ENCODE data around the gene LENEP. TPM values are rescaled to one million over a fixed set of nuclear protein-coding genes. Genes with fewer than 3 reads are reported as not detected.
"Not testable (repeated sequence)": the region's sequence is repeated elsewhere in the genome, so short reads cannot be mapped to it uniquely, and the experiment has no call there.

Gene LENEP
- total RNA-seq, 2 experiments from 2014 or later = 0.79 to 0.80 TPM

- Mint-ChIP-seq H3K27ac (no peak overlapping the region), H3K4me3 (no peak overlapping the region), H3K27me3 (no peaks in the 10 kb centered on the region), H3K4me1 (peaks cover 19% of the 10 kb centered on the region), H3K9me3 (ENCODE audit: low read depth) (no peaks in the 10 kb centered on the region), H3K36me3 (ENCODE audit: low read depth) (peaks cover 23% of the 10 kb centered on the region)
- no peak for ATAC-seq
- ChIA-PET POLR2A (interaction anchor here (0.7 kb wide), 1 partner anchor 9 kb away, joined by 3 read pairs; no protein-coding TSS in a partner anchor), CTCF (interaction anchor here (1.0 to 2.2 kb wide), 5 partner anchors 10 to 52 kb away, joined by 3 to 9 read pairs (median 3); partner anchors contain the start of gene PYGO2)
- intact Hi-C loops (cut with DNase I, micrococcal nuclease) = no loop called here
- DNase-seq = peak; percentile 32
These were observed 5.1 kb upstream of the LENEP start for GRCh38 chr1:154988058-154988954.

GRCh38 chr1:154989195-154989860 lies 4.1 kb upstream of the LENEP start:
- Mint-ChIP-seq H3K9me3 (ENCODE audit: low read depth) (no peaks in the 10 kb centered on the region), H3K4me3 (no peak overlapping the region), H3K27me3 (no peaks in the 10 kb centered on the region), H3K36me3 (ENCODE audit: low read depth) (peaks cover 23% of the 10 kb centered on the region), H3K4me1 (peaks cover 15% of the 10 kb centered on the region), H3K27ac (no peak overlapping the region)
- ChIA-PET CTCF (interaction anchor here (1.0 to 2.2 kb wide), 2 partner anchors 9 to 27 kb away, joined by 3 to 9 read pairs; no protein-coding TSS in a partner anchor), POLR2A (no interaction called here)
- no peak for ATAC-seq
- no peak for DNase-seq
- intact Hi-C loops (cut with DNase I, micrococcal nuclease) = no loop called here

GRCh38 chr1:154990276-154990675 lies 3.1 kb upstream of the LENEP start:
- H3K4me3 Mint-ChIP-seq = no peak overlapping the region
- H3K27me3 Mint-ChIP-seq = no peaks in the 10 kb centered on the region
- intact Hi-C loops (cut with DNase I, micrococcal nuclease) = no loop called here
- ATAC-seq (no peak), DNase-seq (no peak)
- no peaks in the 10 kb centered on the region for H3K9me3 Mint-ChIP-seq (ENCODE audit: low read depth)
- H3K27ac Mint-ChIP-seq = no peak overlapping the region
- peaks cover 9% of the 10 kb centered on the region for H3K4me1 Mint-ChIP-seq
- ChIA-PET CTCF (no interaction called here), POLR2A (interaction anchor here (0.6 kb wide), 1 partner anchor 234 kb away, joined by 3 read pairs; no protein-coding TSS in a partner anchor)
- peaks cover 20% of the 10 kb centered on the region for H3K36me3 Mint-ChIP-seq (ENCODE audit: low read depth)

GRCh38 chr1:154992721-154993571 lies 440 bp upstream of the LENEP start:
- H3K4me1 Mint-ChIP-seq = peaks cover 23% of the 10 kb centered on the region
- no peaks in the 10 kb centered on the region for H3K27me3 Mint-ChIP-seq
- DNase-seq (peak; percentile 24), ATAC-seq (peak; percentile 14)
- no peak overlapping the region for H3K4me3 Mint-ChIP-seq
- intact Hi-C loops (cut with DNase I, micrococcal nuclease) = no loop called here
- peaks cover 13% of the 10 kb centered on the region for H3K36me3 Mint-ChIP-seq (ENCODE audit: low read depth)
- H3K27ac Mint-ChIP-seq = no peak overlapping the region
- ChIA-PET POLR2A (interaction anchor here (0.7 to 1.3 kb wide), 2 partner anchors 19 to 37 kb away, joined by 3 to 4 read pairs; partner anchors contain the start of gene PBXIP1), CTCF (interaction anchor here (1.3 to 8.6 kb wide), 3 partner anchors 9 to 92 kb away, joined by 3 to 82 read pairs (median 6); partner anchors contain the start of gene FLAD1)
- H3K9me3 Mint-ChIP-seq (ENCODE audit: low read depth) = no peaks in the 10 kb centered on the region

- intact Hi-C loops (cut with DNase I, micrococcal nuclease) = no loop called here
- DNase-seq = no peak
- POLR2A ChIA-PET = interaction anchor here (1.1 kb wide), 1 partner anchor 14 kb away, joined by 4 read pairs; no protein-coding TSS in a partner anchor
- Mint-ChIP-seq H3K4me3 (no peak overlapping the region), H3K27ac (no peak overlapping the region), H3K36me3 (ENCODE audit: low read depth) (peaks cover 5% of the 10 kb centered on the region), H3K27me3 (no peaks in the 10 kb centered on the region), H3K9me3 (ENCODE audit: low read depth) (no peaks in the 10 kb centered on the region), H3K4me1 (peaks cover 27% of the 10 kb centered on the region)
- CTCF ChIA-PET = interaction anchor here (0.7 to 8.6 kb wide), 10 partner anchors 11 to 906 kb away, joined by 3 to 82 read pairs (median 4); partner anchors contain the start of genes ADAM15 and FLAD1
- ATAC-seq = no peak
These were observed 842 bp downstream of the LENEP start for GRCh38 chr1:154994269-154994587.

GRCh38 chr1:154994591-154994990 lies 1.2 kb downstream of the LENEP start:
- ChIA-PET POLR2A (interaction anchor here (1.1 kb wide), 1 partner anchor 13 kb away, joined by 4 read pairs; no protein-coding TSS in a partner anchor), CTCF (interaction anchor here (0.6 to 8.6 kb wide), 12 partner anchors 11 to 906 kb away, joined by 3 to 82 read pairs (median 4); partner anchors contain the start of genes ADAM15 and FLAD1)
- Mint-ChIP-seq H3K36me3 (ENCODE audit: low read depth) (peaks cover 4% of the 10 kb centered on the region), H3K27me3 (no peaks in the 10 kb centered on the region), H3K9me3 (ENCODE audit: low read depth) (no peaks in the 10 kb centered on the region), H3K4me3 (no peak overlapping the region), H3K27ac (no peak overlapping the region), H3K4me1 (peaks cover 28% of the 10 kb centered on the region)
- ATAC-seq = no peak
- no peak for DNase-seq
- intact Hi-C loops (cut with DNase I, micrococcal nuclease) = no loop called here

GRCh38 chr1:154995301-154995983 lies 2.1 kb downstream of the LENEP start:
- intact Hi-C loops (cut with DNase I, micrococcal nuclease); H3K4me3 Mint-ChIP-seq; POLR2A ChIA-PET; H3K27ac Mint-ChIP-seq; ATAC-seq; H3K36me3 Mint-ChIP-seq (ENCODE audit: low read depth); H3K9me3 Mint-ChIP-seq (ENCODE audit: low read depth); H3K27me3 Mint-ChIP-seq: not testable (repeated sequence)
- peak; percentile 36 for DNase-seq
- CTCF ChIA-PET = interaction anchor here (0.6 to 8.6 kb wide), 9 partner anchors 12 to 57 kb away, joined by 3 to 82 read pairs (median 4); partner anchors contain the start of genes ADAM15 and FLAD1
- H3K4me1 Mint-ChIP-seq = peaks cover 34% of the 10 kb centered on the region

GRCh38 chr1:154996966-154997701 lies 3.7 kb downstream of the LENEP start:
- CTCF ChIA-PET = interaction anchor here (0.6 to 8.6 kb wide), 8 partner anchors 13 to 238 kb away, joined by 3 to 86 read pairs (median 4); partner anchors contain the start of gene FLAD1
- H3K27ac Mint-ChIP-seq = no peak overlapping the region
- no peaks in the 10 kb centered on the region for H3K9me3 Mint-ChIP-seq (ENCODE audit: low read depth)
- intact Hi-C loops (cut with DNase I, micrococcal nuclease) = no loop called here
- DNase-seq = peak; percentile 11
- H3K27me3 Mint-ChIP-seq = no peaks in the 10 kb centered on the region
- no peak overlapping the region for H3K4me3 Mint-ChIP-seq
- H3K4me1 Mint-ChIP-seq = peaks cover 34% of the 10 kb centered on the region
- POLR2A ChIA-PET = interaction anchor here (0.5 to 0.8 kb wide), 3 partner anchors 11 to 29 kb away, joined by 3 to 6 read pairs (median 3); no protein-coding TSS in a partner anchor
- no peaks in the 10 kb centered on the region for H3K36me3 Mint-ChIP-seq (ENCODE audit: low read depth)
- no peak for ATAC-seq

- H3K27me3 Mint-ChIP-seq = no peaks in the 10 kb centered on the region
- intact Hi-C loops (cut with DNase I, micrococcal nuclease) = loop anchor here in 1 of 2 experiments (2.0 kb wide), 1 partner anchor 15 kb away; the partner anchor contains the start of gene FLAD1
- CTCF ChIA-PET = interaction anchor here (0.6 to 8.6 kb wide), 24 partner anchors 10 to 439 kb away, joined by 3 to 86 read pairs (median 7); partner anchors contain the start of genes CKS1B, FLAD1, PBXIP1 and PMVK
- POLR2A ChIA-PET = interaction anchor here (0.7 to 1.4 kb wide), 3 partner anchors 19 to 28 kb away, joined by 3 to 7 read pairs (median 5); partner anchors contain the start of gene SHC1
- peaks cover under 1% of the 10 kb centered on the region for H3K36me3 Mint-ChIP-seq (ENCODE audit: low read depth)
- H3K9me3 Mint-ChIP-seq (ENCODE audit: low read depth) = no peaks in the 10 kb centered on the region
- no peak for ATAC-seq
- H3K4me3 Mint-ChIP-seq = peak overlapping the region; percentile 36
- peaks cover 34% of the 10 kb centered on the region for H3K4me1 Mint-ChIP-seq
- H3K27ac Mint-ChIP-seq = peak overlapping the region; percentile 88
- DNase-seq = no peak
These were observed 4.9 kb downstream of the LENEP start for GRCh38 chr1:154998201-154998780.
